IMR-90 (cell line): Measurements from ENCODE around the gene AHDC1. TPM values are rescaled to one million over a fixed set of nuclear protein-coding genes. Genes with fewer than 3 reads are reported as not detected.

Experiments
- ATAC-seq: fragments of 200-7000 bp; cut with Tn5 transposase; 2 replicates; pipeline ENCODE4 v1.9.1; 2020; ENCODE audit warnings: low read depth, mild to moderate bottlenecking, moderate library complexity
- BruUV-seq: library from RNA; stranded (reverse); fragments of 400-500 nt; replicated peaks from 2 replicates; lab custom pipeline; 2021; lab: Mats Ljungman, UMichigan
- CTCF ChIA-PET: fragments of 300-600 bp; formaldehyde crosslinking; extraction: SDS; loops from one replicate; lab custom pipeline; 2021; ENCODE audit warnings: antibody characterized with exemption; lab: Yijun Ruan, JAX
- POLR2A ChIA-PET: fragments of 300-600 bp; sonication (Branson Sonifier 250); formaldehyde crosslinking; loops from one replicate; lab custom pipeline; 2022; ENCODE audit warnings: antibody characterized with exemption; ENCODE audit not compliant: unreplicated experiment; lab: Charles Lee
- DNase-seq: peaks from one replicate; pipeline ENCODE4 v3.0.0; 2013
- H2AFZ ChIP-seq: replicated peaks from 2 replicates; pipeline ENCODE3; 2013; ENCODE audit warnings: low read length, mild to moderate bottlenecking; ENCODE audit not compliant: poor library complexity
- H2AK5ac ChIP-seq: 2 replicates; pipeline ENCODE4 v1.6.1; 2013; ENCODE audit warnings: low read depth, low read length, inconsistent platforms
- H2AK9ac ChIP-seq: replicated peaks from 2 replicates; pipeline ENCODE3; 2013; ENCODE audit warnings: mild to moderate bottlenecking, low read depth, low read length, moderate library complexity; ENCODE audit not compliant: poor library complexity
- H2BK120ac ChIP-seq: 2 replicates; pipeline ENCODE4 v1.6.1; 2013; ENCODE audit warnings: low read depth, low read length, inconsistent platforms
- H2BK15ac ChIP-seq: 3 replicates; pipeline ENCODE4 v1.6.1; 2013; ENCODE audit warnings: low read depth, low read length, inconsistent platforms
- H2BK20ac ChIP-seq: 2 replicates; pipeline ENCODE4 v1.6.1; 2013; ENCODE audit warnings: low read depth, mild to moderate bottlenecking, inconsistent platforms, low read length, moderate library complexity
- H2BK5ac ChIP-seq: 2 replicates; pipeline ENCODE4 v1.6.1; 2013; ENCODE audit warnings: mild to moderate bottlenecking, low read depth, low read length, inconsistent platforms; ENCODE audit not compliant: poor library complexity, severe bottlenecking
- H3K14ac ChIP-seq: replicated peaks from 2 replicates; pipeline ENCODE4 v1.6.1; 2013; ENCODE audit warnings: low read depth, low read length, inconsistent platforms
- H3K18ac ChIP-seq: 2 replicates; pipeline ENCODE4 v1.6.1; 2013; ENCODE audit warnings: low read depth, low read length, control low read depth
- H3K23ac ChIP-seq: 2 replicates; pipeline ENCODE4 v1.6.1; 2013; ENCODE audit warnings: low read depth, low read length, inconsistent platforms
- H3K27ac ChIP-seq: 2 replicates; pipeline ENCODE4 v1.5.1; 2013; ENCODE audit warnings: mild to moderate bottlenecking, control low read depth, low read length; ENCODE audit not compliant: insufficient read depth
- H3K27me3 ChIP-seq: 2 replicates; pipeline ENCODE4 v1.6.1; 2013; ENCODE audit warnings: low read length; ENCODE audit not compliant: control insufficient read depth, insufficient read depth
- H3K36me3 ChIP-seq: 2 replicates; pipeline ENCODE4 v1.6.1; 2013; ENCODE audit warnings: low read length, mixed read lengths; ENCODE audit not compliant: control insufficient read depth, insufficient read depth
- H3K4ac ChIP-seq: 2 replicates; pipeline ENCODE4 v1.6.1; 2013; ENCODE audit warnings: low read depth, low read length, inconsistent platforms
- H3K4me1 ChIP-seq: 2 replicates; pipeline ENCODE4 v1.6.1; 2013; ENCODE audit warnings: low read length, mixed read lengths; ENCODE audit not compliant: control insufficient read depth, insufficient read depth
- H3K4me2 ChIP-seq: 2 replicates; pipeline ENCODE4 v1.6.1; 2013; ENCODE audit warnings: low read depth, mild to moderate bottlenecking, control low read depth, low read length, moderate library complexity
- H3K4me3 ChIP-seq: 2 replicates; pipeline ENCODE4 v1.5.1; 2013; ENCODE audit warnings: low read depth, mild to moderate bottlenecking, control low read depth, low read length, moderate library complexity; ENCODE audit not compliant: insufficient read depth
- H3K56ac ChIP-seq: 2 replicates; pipeline ENCODE4 v1.6.1; 2013; ENCODE audit warnings: low read length, inconsistent platforms; ENCODE audit not compliant: insufficient read depth; ENCODE audit errors: extremely low read depth
- H3K79me1 ChIP-seq, 2 experiments: 2 replicates each; pipeline ENCODE4 v1.6.1; 2013; ENCODE audit warnings: low read length in 2 of 2, inconsistent platforms in 1 of 2, low read depth in 1 of 2
- H3K9ac ChIP-seq: 2 replicates; pipeline ENCODE4 v1.6.1; 2013; ENCODE audit warnings: low read depth, low read length, control low read depth
- H3K9me1 ChIP-seq: 2 replicates; pipeline ENCODE4 v1.6.1; 2013; ENCODE audit warnings: low read length, inconsistent platforms; ENCODE audit not compliant: insufficient read depth
- H3K9me3 ChIP-seq: 2 replicates; pipeline ENCODE4 v1.6.1; 2013; ENCODE audit warnings: low read length; ENCODE audit not compliant: control insufficient read depth, insufficient read depth
- H4K20me1 ChIP-seq: 2 replicates; pipeline ENCODE4 v1.6.1; 2013; ENCODE audit warnings: low read length, inconsistent platforms; ENCODE audit not compliant: insufficient read depth
- H4K5ac ChIP-seq: 2 replicates; pipeline ENCODE4 v1.6.1; 2013; ENCODE audit warnings: mild to moderate bottlenecking, low read depth, low read length, control low read depth
- H4K8ac ChIP-seq, 2 experiments: 2 replicates each; pipeline ENCODE4 v1.6.1; 2013; ENCODE audit warnings: low read depth in 2 of 2, low read length in 2 of 2, control low read depth in 1 of 2, inconsistent platforms in 1 of 2
- H4K91ac ChIP-seq: 2 replicates; pipeline ENCODE4 v1.6.1; 2013; ENCODE audit warnings: low read depth, low read length, inconsistent platforms; ENCODE audit not compliant: insufficient read depth
- BHLHE40 ChIP-seq: fragments of 150-350 bp; IDR thresholded peaks from 2 replicates; pipeline ENCODE4 v1.6.1; 2016; ENCODE audit warnings: mild to moderate bottlenecking, low read depth, low read length
- CEBPB ChIP-seq: IDR thresholded peaks from 2 replicates; pipeline ENCODE4 v1.6.1; 2012; ENCODE audit warnings: low read depth, low read length, improper control_type of control experiment
- CHD1 ChIP-seq: IDR thresholded peaks from 2 replicates; pipeline ENCODE4 v1.6.1; 2012; ENCODE audit warnings: low read depth, low read length, improper control_type of control experiment
- FOS ChIP-seq: fragments of 150-350 bp; IDR thresholded peaks from 2 replicates; pipeline ENCODE4 v1.6.1; 2016; ENCODE audit warnings: low read depth, low read length
- MAFK ChIP-seq: IDR thresholded peaks from 2 replicates; pipeline ENCODE4 v1.6.1; 2012; ENCODE audit warnings: low read depth, low read length, improper control_type of control experiment
- MAZ ChIP-seq: IDR thresholded peaks from 2 replicates; pipeline ENCODE4 v1.6.1; 2012; ENCODE audit warnings: low read depth, mild to moderate bottlenecking, low read length, improper control_type of control experiment, moderate library complexity, borderline replicate concordance
- MXI1 ChIP-seq: IDR thresholded peaks from 2 replicates; pipeline ENCODE4 v1.6.1; 2012; ENCODE audit warnings: low read depth, mild to moderate bottlenecking, low read length, moderate library complexity, borderline replicate concordance
- NFE2L2 ChIP-seq: fragments of 150-350 bp; IDR thresholded peaks from 2 replicates; pipeline ENCODE4 v1.6.1; 2016; ENCODE audit warnings: low read depth, mild to moderate bottlenecking, low read length
- POLR2A ChIP-seq: IDR thresholded peaks from 2 replicates; pipeline ENCODE4 v1.6.1; 2012; ENCODE audit warnings: mild to moderate bottlenecking, low read depth, low read length
- RAD21 ChIP-seq: IDR thresholded peaks from 2 replicates; pipeline ENCODE4 v1.6.1; 2012; ENCODE audit warnings: low read length, improper control_type of control experiment
- RCOR1 ChIP-seq: IDR thresholded peaks from 2 replicates; pipeline ENCODE4 v1.6.1; 2012; ENCODE audit warnings: mild to moderate bottlenecking, low read length, improper control_type of control experiment; ENCODE audit not compliant: insufficient replicate concordance
- RFX5 ChIP-seq: IDR thresholded peaks from 2 replicates; pipeline ENCODE4 v1.8.0; 2012; ENCODE audit warnings: low read depth, mild to moderate bottlenecking, low read length, moderate library complexity
- SMC3 ChIP-seq: fragments of 150-350 bp; IDR thresholded peaks from 2 replicates; pipeline ENCODE4 v1.6.1; 2016; ENCODE audit warnings: low read depth, mild to moderate bottlenecking, antibody characterized with exemption, low read length, moderate library complexity
- WGBS, 2 experiments: methylation state at CpG; one replicate each; pipeline versions ENCODE4 v1.1.5 to v1.1.7; 2013; ENCODE audit warnings: missing lambda C conversion rate in 2 of 2; ENCODE audit not compliant: insufficient read length in 1 of 2; ENCODE audit errors: extremely low coverage in 2 of 2; 5-methylcytosine and 5-hydroxymethylcytosine counted together
- dilution Hi-C: fragments of 300-500 bp; cut with HindIII; formaldehyde crosslinking; loops from one replicate; pipeline ENCODE4 v1.14.3; 2018; ENCODE audit warnings: low sequenced_read_pairs; ENCODE audit not compliant: unreplicated experiment
- in situ Hi-C: fragments of 300-500 bp; cut with MboI; formaldehyde crosslinking; loops from 3 replicates; pipeline ENCODE4 v1.14.3; 2019; ENCODE audit warnings: low sequenced_read_pairs, inconsistent platforms, mixed read lengths
- intact Hi-C: fragments of 100-400 bp; cut with micrococcal nuclease; formaldehyde crosslinking; loops from 2 replicates; pipeline ENCODE4 v1.10.0; 2022
- polyA plus RNA-seq, 3 experiments: library from polyadenylated mRNA; depleted of rRNA; stranded (reverse); fragments of >200 nt; gene quantifications; 2 replicates each; pipeline ENCODE4 v1.2.3, GENCODE V29; 2012; ENCODE audit warnings: low replicate concordance in 1 of 3
- total RNA-seq: library from RNA; depleted of rRNA; stranded (reverse); fragments of >200 nt; gene quantifications from 2 replicates; pipeline ENCODE4 v1.2.3, GENCODE V29; 2012
- TF ChIP-seq, protein P1 (sequence below): fragments of 150-350 bp; IDR thresholded peaks from 2 replicates; pipeline ENCODE4 v1.6.1; 2017; ENCODE audit warnings: mild to moderate bottlenecking, antibody characterized with exemption, low read length, low read depth
- TF ChIP-seq, protein P2 (sequence below): conservative IDR thresholded peaks from 2 replicates; pipeline ENCODE4 v1.5.1; 2012; ENCODE audit warnings: mild to moderate bottlenecking, low read depth, low read length, improper control_type of control experiment
- TF ChIP-seq, protein P3 (sequence below): fragments of 150-350 bp; IDR thresholded peaks from 2 replicates; pipeline ENCODE4 v1.6.1; 2016; ENCODE audit warnings: low read depth, mild to moderate bottlenecking, low read length, moderate library complexity, borderline replicate concordance

The AHDC1 gene
- total and polyA plus RNA-seq, 2 of the 4 experiments (the other 2 are of a cell fraction): 2.0 to 11.6 TPM

DNA sequence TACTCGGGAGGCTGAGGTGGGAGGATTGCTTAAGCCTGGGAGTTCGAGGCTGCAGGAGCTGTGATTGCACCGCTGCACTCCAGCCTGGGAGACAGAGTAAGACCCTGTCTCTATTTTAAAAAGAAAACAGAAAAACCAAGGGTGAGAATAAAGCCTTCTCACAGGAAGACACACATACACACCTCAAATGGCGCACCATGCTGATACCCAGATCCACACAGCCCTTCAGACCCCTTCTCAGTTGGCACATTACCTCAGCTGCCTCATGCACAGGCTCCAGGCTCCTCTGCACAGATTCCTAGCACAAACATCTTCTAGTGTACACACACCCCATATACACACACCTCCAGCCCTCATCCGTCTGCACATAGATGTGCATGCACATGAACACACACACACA, 23.1 kb upstream of the AHDC1 start:
- in situ Hi-C loops (no loop called here), dilution Hi-C loops (no loop called here), intact Hi-C loops (no loop called here)
- H3K4me2 ChIP-seq: no peak overlapping the region
- no peak overlapping the region for H4K91ac ChIP-seq
- no peak overlapping the region for H2BK120ac ChIP-seq
- H3K9me3 ChIP-seq: no peaks in the 10 kb centered on the region
- H3K27me3 ChIP-seq: peaks cover 43% of the 10 kb centered on the region
- ChIA-PET CTCF (interaction anchor here (0.6 kb wide), 1 partner anchor 34 kb away, joined by 3 read pairs; no protein-coding TSS in a partner anchor), POLR2A (no interaction called here)
- H2BK15ac ChIP-seq: no peak overlapping the region
- H2BK20ac ChIP-seq: no peak overlapping the region
- no peak overlapping the region for H3K9ac ChIP-seq
- H3K9me1 ChIP-seq: no peaks in the 10 kb centered on the region; the same call in 1 of the 2 replicates
- H3K14ac ChIP-seq: no peak overlapping the region
- H3K56ac ChIP-seq: no peak overlapping the region
- no peak overlapping the region for H3K4ac ChIP-seq
- no peak overlapping the region for H4K5ac ChIP-seq
- no peak overlapping the region for H3K23ac ChIP-seq
- H2BK5ac ChIP-seq: no peak overlapping the region
- no peak overlapping the region for H2AFZ ChIP-seq
- H4K20me1 ChIP-seq: no peaks in the 10 kb centered on the region
- H3K18ac ChIP-seq: no peak overlapping the region
- no peak overlapping the region for H2AK5ac ChIP-seq
- H3K4me3 ChIP-seq: no peak overlapping the region
- no peaks in the 10 kb centered on the region for H3K79me1 ChIP-seq
- H3K27ac ChIP-seq: no peak overlapping the region
- H3K4me1 ChIP-seq: no peaks in the 10 kb centered on the region
- no peak overlapping the region for H2AK9ac ChIP-seq
- 88% methylated on average over 1 of the region's 5 CpGs; no CpG with 5 or more reads in 1 of the 2 experiments for WGBS, 2 experiments
- H4K8ac ChIP-seq: no peak overlapping the region
- no peaks in the 10 kb centered on the region for H3K36me3 ChIP-seq
- TF ChIP-seq, protein P1, sequence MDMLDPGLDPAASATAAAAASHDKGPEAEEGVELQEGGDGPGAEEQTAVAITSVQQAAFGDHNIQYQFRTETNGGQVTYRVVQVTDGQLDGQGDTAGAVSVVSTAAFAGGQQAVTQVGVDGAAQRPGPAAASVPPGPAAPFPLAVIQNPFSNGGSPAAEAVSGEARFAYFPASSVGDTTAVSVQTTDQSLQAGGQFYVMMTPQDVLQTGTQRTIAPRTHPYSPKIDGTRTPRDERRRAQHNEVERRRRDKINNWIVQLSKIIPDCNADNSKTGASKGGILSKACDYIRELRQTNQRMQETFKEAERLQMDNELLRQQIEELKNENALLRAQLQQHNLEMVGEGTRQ: no peak
- TF ChIP-seq RFX5 (no peak), BHLHE40 (no peak), CEBPB (no peak), RAD21 (no peak), MAZ (no peak), NFE2L2 (no peak), RCOR1 (no peak), SMC3 (no peak), POLR2A (no peak), FOS (no peak), MAFK (no peak), CHD1 (no peak), MXI1 (no peak)
- TF ChIP-seq, protein P2, sequence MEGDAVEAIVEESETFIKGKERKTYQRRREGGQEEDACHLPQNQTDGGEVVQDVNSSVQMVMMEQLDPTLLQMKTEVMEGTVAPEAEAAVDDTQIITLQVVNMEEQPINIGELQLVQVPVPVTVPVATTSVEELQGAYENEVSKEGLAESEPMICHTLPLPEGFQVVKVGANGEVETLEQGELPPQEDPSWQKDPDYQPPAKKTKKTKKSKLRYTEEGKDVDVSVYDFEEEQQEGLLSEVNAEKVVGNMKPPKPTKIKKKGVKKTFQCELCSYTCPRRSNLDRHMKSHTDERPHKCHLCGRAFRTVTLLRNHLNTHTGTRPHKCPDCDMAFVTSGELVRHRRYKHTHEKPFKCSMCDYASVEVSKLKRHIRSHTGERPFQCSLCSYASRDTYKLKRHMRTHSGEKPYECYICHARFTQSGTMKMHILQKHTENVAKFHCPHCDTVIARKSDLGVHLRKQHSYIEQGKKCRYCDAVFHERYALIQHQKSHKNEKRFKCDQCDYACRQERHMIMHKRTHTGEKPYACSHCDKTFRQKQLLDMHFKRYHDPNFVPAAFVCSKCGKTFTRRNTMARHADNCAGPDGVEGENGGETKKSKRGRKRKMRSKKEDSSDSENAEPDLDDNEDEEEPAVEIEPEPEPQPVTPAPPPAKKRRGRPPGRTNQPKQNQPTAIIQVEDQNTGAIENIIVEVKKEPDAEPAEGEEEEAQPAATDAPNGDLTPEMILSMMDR: no peak
- TF ChIP-seq, protein P3, sequence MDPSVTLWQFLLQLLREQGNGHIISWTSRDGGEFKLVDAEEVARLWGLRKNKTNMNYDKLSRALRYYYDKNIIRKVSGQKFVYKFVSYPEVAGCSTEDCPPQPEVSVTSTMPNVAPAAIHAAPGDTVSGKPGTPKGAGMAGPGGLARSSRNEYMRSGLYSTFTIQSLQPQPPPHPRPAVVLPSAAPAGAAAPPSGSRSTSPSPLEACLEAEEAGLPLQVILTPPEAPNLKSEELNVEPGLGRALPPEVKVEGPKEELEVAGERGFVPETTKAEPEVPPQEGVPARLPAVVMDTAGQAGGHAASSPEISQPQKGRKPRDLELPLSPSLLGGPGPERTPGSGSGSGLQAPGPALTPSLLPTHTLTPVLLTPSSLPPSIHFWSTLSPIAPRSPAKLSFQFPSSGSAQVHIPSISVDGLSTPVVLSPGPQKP: no peak
- BruUV-seq: no TSS peak
- DNase-seq (no peak), ATAC-seq (no peak)
